Activated CD4-positive, alpha-beta memory T cell treated with anti-CD3 and anti-CD28 coated beads for 36 hours (primary cell): Measurements from ENCODE around the gene ALOXE3. TPM values are rescaled to one million over a fixed set of nuclear protein-coding genes. Genes with fewer than 3 reads are reported as not detected.
"Not testable (repeated sequence)": the region's sequence is repeated elsewhere in the genome, so short reads cannot be mapped to it uniquely, and the experiment has no call there.

ENCODE experiments used
- CTCF ChIA-PET: fragments of 350-600 bp; sonication (Branson Sonifier 250); formaldehyde crosslinking; loops from one replicate; lab custom pipeline; 2021; ENCODE audit warnings: antibody characterized with exemption, inconsistent platforms; lab: Charles Lee
- POLR2A ChIA-PET: fragments of 350-600 bp; sonication (Branson Sonifier 250); formaldehyde crosslinking; loops from one replicate; lab custom pipeline; 2021; ENCODE audit warnings: antibody characterized with exemption; lab: Charles Lee
- DNase-seq: peaks from one replicate; pipeline ENCODE4 v3.0.0-alpha.2; 2020
- H3K27ac Mint-ChIP-seq: one replicate; pipeline ENCODE4 v1.8.0; 2021; ENCODE audit warnings: mixed read lengths
- H3K27me3 Mint-ChIP-seq: one replicate; pipeline ENCODE4 v1.8.0; 2021; ENCODE audit warnings: mixed read lengths
- H3K36me3 Mint-ChIP-seq: one replicate; pipeline ENCODE4 v1.8.0; 2021; ENCODE audit warnings: mixed read lengths
- H3K4me1 Mint-ChIP-seq: one replicate; pipeline ENCODE4 v1.8.0; 2021; ENCODE audit warnings: low read depth, mixed read lengths
- H3K4me3 Mint-ChIP-seq: one replicate; pipeline ENCODE4 v1.8.0; 2021; ENCODE audit warnings: mild to moderate bottlenecking, mixed read lengths
- H3K9me3 Mint-ChIP-seq: one replicate; pipeline ENCODE4 v1.8.0; 2021; ENCODE audit warnings: mixed read lengths
- intact Hi-C: fragments of 100-400 bp; cut with micrococcal nuclease; formaldehyde crosslinking; loops from one replicate; pipeline ENCODE4 v1.15.1; 2023
- total RNA-seq, 2 experiments: library from RNA; stranded (reverse); gene quantifications; one replicate each; pipeline ENCODE4 v1.2.3, GENCODE V29; 2021

ALOXE3 gene
- total RNA-seq, 2 experiments from 2014 or later = 0.12 TPM

GRCh38 chr17:8068736-8069586 lies 49.4 kb downstream of the ALOXE3 start:
- no peak for DNase-seq
- ChIA-PET POLR2A (no interaction called here), CTCF (interaction anchor here (0.8 to 12.2 kb wide), 5 partner anchors 11 to 232 kb away, joined by 3 to 298 read pairs (median 4); partner anchors contain the start of gene ALOXE3)
- intact Hi-C loops = no loop called here
- Mint-ChIP-seq H3K9me3 (no peaks in the 10 kb centered on the region), H3K27me3 (peaks cover 28% of the 10 kb centered on the region), H3K4me1 (peaks cover 15% of the 10 kb centered on the region), H3K36me3 (no peaks in the 10 kb centered on the region), H3K4me3 (no peak overlapping the region), H3K27ac (no peak overlapping the region)

- ChIA-PET CTCF (interaction anchor here (0.6 to 12.2 kb wide), 2 partner anchors 9 to 97 kb away, joined by 3 to 298 read pairs; no protein-coding TSS in a partner anchor), POLR2A (no interaction called here)
- Mint-ChIP-seq H3K4me3 (no peak overlapping the region), H3K4me1 (peaks cover 10% of the 10 kb centered on the region), H3K27ac (no peak overlapping the region), H3K9me3 (no peaks in the 10 kb centered on the region), H3K27me3 (peaks cover 27% of the 10 kb centered on the region), H3K36me3 (no peaks in the 10 kb centered on the region)
- intact Hi-C loops = no loop called here
- no peak for DNase-seq
These were observed 50.5 kb downstream of the ALOXE3 start for GRCh38 chr17:8067806-8068205.

GRCh38 chr17:8066841-8067775 lies 51.2 kb downstream of the ALOXE3 start:
- POLR2A ChIA-PET = no interaction called here
- H3K27ac Mint-ChIP-seq = no peak overlapping the region
- no peaks in the 10 kb centered on the region for H3K9me3 Mint-ChIP-seq
- no peak for DNase-seq
- H3K36me3 Mint-ChIP-seq = no peaks in the 10 kb centered on the region
- H3K4me1 Mint-ChIP-seq = peaks cover 8% of the 10 kb centered on the region
- intact Hi-C loops = no loop called here
- no peak overlapping the region for H3K4me3 Mint-ChIP-seq
- CTCF ChIA-PET = no interaction called here
- H3K27me3 Mint-ChIP-seq = peaks cover 28% of the 10 kb centered on the region

- Mint-ChIP-seq H3K36me3 (no peaks in the 10 kb centered on the region), H3K27ac (no peak overlapping the region), H3K4me1 (peaks cover 8% of the 10 kb centered on the region), H3K9me3 (no peaks in the 10 kb centered on the region), H3K27me3 (peaks cover 35% of the 10 kb centered on the region), H3K4me3 (no peak overlapping the region)
- intact Hi-C loops = no loop called here
- ChIA-PET POLR2A (no interaction called here), CTCF (interaction anchor here (1.1 to 1.7 kb wide), 2 partner anchors 9 to 14 kb away, joined by 3 read pairs; no protein-coding TSS in a partner anchor)
- no peak for DNase-seq
These were observed 53.7 kb downstream of the ALOXE3 start for GRCh38 chr17:8064561-8065019.

- DNase-seq = no peak
- Mint-ChIP-seq H3K9me3 (no peaks in the 10 kb centered on the region), H3K27ac (no peak overlapping the region), H3K4me3 (no peak overlapping the region), H3K36me3 (no peaks in the 10 kb centered on the region), H3K4me1 (peaks cover 8% of the 10 kb centered on the region), H3K27me3 (peaks cover 42% of the 10 kb centered on the region)
- ChIA-PET POLR2A (no interaction called here), CTCF (interaction anchor here (1.1 kb wide), 2 partner anchors 15 to 24 kb away, joined by 3 read pairs; no protein-coding TSS in a partner anchor)
- intact Hi-C loops = no loop called here
These were observed 54.4 kb downstream of the ALOXE3 start for GRCh38 chr17:8063761-8064534.

GRCh38 chr17:8062807-8063483 lies 55.4 kb downstream of the ALOXE3 start:
- Mint-ChIP-seq H3K36me3 (no peaks in the 10 kb centered on the region), H3K4me3 (no peak overlapping the region), H3K27ac (no peak overlapping the region), H3K27me3 (peaks cover 45% of the 10 kb centered on the region), H3K9me3 (no peaks in the 10 kb centered on the region), H3K4me1 (peaks cover 8% of the 10 kb centered on the region)
- ChIA-PET POLR2A (no interaction called here), CTCF (interaction anchor here (0.9 to 10.1 kb wide), 8 partner anchors 11 to 150 kb away, joined by 3 to 298 read pairs (median 6); no protein-coding TSS in a partner anchor)
- DNase-seq = no peak
- intact Hi-C loops = no loop called here

GRCh38 chr17:8062435-8062806 lies 55.9 kb downstream of the ALOXE3 start:
- no peaks in the 10 kb centered on the region for H3K36me3 Mint-ChIP-seq
- POLR2A ChIA-PET = no interaction called here
- H3K9me3 Mint-ChIP-seq = no peaks in the 10 kb centered on the region
- H3K27me3 Mint-ChIP-seq = peaks cover 45% of the 10 kb centered on the region
- no peak for DNase-seq
- H3K4me1 Mint-ChIP-seq = peaks cover 10% of the 10 kb centered on the region
- H3K27ac Mint-ChIP-seq = no peak overlapping the region
- CTCF ChIA-PET = interaction anchor here (0.9 to 10.1 kb wide), 10 partner anchors 12 to 149 kb away, joined by 3 to 298 read pairs (median 10); no protein-coding TSS in a partner anchor
- no peak overlapping the region for H3K4me3 Mint-ChIP-seq
- intact Hi-C loops = no loop called here

- intact Hi-C loops = loop anchor here (2.0 kb wide), 2 partner anchors 17 to 57 kb away; partner anchors contain the start of gene ALOXE3
- H3K9me3 Mint-ChIP-seq, H3K36me3 Mint-ChIP-seq, POLR2A ChIA-PET, H3K4me3 Mint-ChIP-seq, H3K27ac Mint-ChIP-seq, DNase-seq: not testable (repeated sequence)
- H3K27me3 Mint-ChIP-seq = peaks cover 51% of the 10 kb centered on the region
- peaks cover 10% of the 10 kb centered on the region for H3K4me1 Mint-ChIP-seq
- CTCF ChIA-PET = interaction anchor here (0.9 to 10.1 kb wide), 15 partner anchors 12 to 724 kb away, joined by 3 to 298 read pairs (median 11); partner anchors contain the start of genes ALOXE3, CNTROB and TRAPPC1
These were observed 56.5 kb downstream of the ALOXE3 start for GRCh38 chr17:8061851-8062250.

GRCh38 chr17:8060274-8060673 lies 58.0 kb downstream of the ALOXE3 start:
- POLR2A ChIA-PET = interaction anchor here (1.3 kb wide), 1 partner anchor 13 kb away, joined by 5 read pairs; no protein-coding TSS in a partner anchor
- Mint-ChIP-seq H3K27ac (no peak overlapping the region), H3K9me3 (no peaks in the 10 kb centered on the region), H3K4me1 (peaks cover 17% of the 10 kb centered on the region), H3K27me3 (peaks cover 55% of the 10 kb centered on the region), H3K4me3 (no peak overlapping the region), H3K36me3 (no peaks in the 10 kb centered on the region)
- DNase-seq = peak; percentile 66
- CTCF ChIA-PET = interaction anchor here (0.6 to 10.1 kb wide), 39 partner anchors 14 to 726 kb away, joined by 3 to 298 read pairs (median 4); partner anchors contain the start of genes ALOXE3, CNTROB, CYB5D1 and GUCY2D
- intact Hi-C loops = loop anchor here (1.0 to 2.0 kb wide), 5 partner anchors 13 to 240 kb away; partner anchors contain the start of gene ALOXE3

- Mint-ChIP-seq H3K36me3 (no peaks in the 10 kb centered on the region), H3K4me3 (no peak overlapping the region), H3K9me3 (no peaks in the 10 kb centered on the region), H3K27me3 (peaks cover 52% of the 10 kb centered on the region), H3K4me1 (peaks cover 17% of the 10 kb centered on the region), H3K27ac (no peak overlapping the region)
- intact Hi-C loops = loop anchor here (5.0 kb wide), 1 partner anchor 317 kb away; no protein-coding TSS in a partner anchor
- DNase-seq = no peak
- CTCF ChIA-PET = interaction anchor here (0.6 to 10.1 kb wide), 11 partner anchors 15 to 197 kb away, joined by 3 to 298 read pairs (median 13); partner anchors contain the start of genes ALOXE3, CNTROB, HES7 and TRAPPC1
- POLR2A ChIA-PET = no interaction called here
These were observed 59.2 kb downstream of the ALOXE3 start for GRCh38 chr17:8059131-8059530.
